NCI-H345 treated with DMSO at 0.1 percent for 48 hours (cell line): ENCODE results near the gene HBS1L.

Source experiments
- DNase-seq: peaks from one replicate; lab custom pipeline; 2025; ENCODE audit not compliant: unreplicated experiment; lab: John Stamatoyannopoulos, UW

HBS1L gene

DNA sequence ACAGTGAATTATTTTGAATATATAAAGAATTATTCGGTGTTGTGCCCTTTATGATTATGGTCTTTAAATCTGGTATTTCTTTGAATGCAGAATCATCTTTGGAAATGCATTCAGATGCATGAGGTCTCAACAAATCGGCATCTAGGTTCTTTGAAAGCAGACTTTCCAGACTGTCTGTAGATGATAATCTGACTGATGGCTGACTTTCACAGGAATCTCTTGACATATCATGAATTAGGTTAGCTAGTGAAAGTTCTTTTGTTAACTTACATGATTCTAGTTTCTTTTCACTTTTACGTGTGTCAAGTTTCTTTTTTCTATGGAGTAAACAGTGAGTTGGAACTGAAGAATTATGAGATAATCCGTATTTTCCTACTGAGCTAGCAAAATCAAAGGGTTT is 17.1 kb downstream of the HBS1L start:
- no peak for DNase-seq

DNA sequence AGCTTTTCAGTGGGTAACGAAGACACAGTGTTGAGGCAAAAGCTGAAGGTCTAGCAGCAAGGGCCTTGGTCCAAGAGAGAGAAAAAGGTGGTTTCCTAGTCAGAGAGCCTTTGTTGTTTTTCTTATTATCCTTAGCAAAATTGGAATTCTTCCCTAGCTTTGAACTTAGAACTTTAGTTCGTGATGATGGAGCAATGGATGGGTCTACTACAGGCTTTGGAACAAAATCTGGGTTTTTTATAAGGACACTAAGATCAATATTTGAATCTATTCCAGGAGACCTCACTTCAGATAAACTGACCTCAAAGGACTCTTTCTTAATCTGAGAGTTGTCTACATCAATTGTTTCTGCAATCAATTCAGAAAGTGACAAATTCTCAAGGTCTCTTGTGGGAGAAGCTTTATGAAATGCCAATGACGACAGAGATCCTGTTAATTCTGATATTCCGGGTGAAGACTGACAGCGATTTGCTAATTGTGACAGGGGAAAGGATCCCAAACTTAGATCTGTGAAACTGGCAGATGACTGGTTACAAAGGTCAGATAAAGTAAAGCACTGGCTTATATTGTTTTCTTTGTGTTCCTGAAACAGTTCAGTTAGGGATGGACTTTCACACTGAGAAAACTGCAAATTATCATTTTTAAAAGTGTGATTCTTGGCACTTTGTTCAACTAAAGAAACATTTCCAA is 17.7 kb downstream of the HBS1L start:
- no peak for DNase-seq

DNA sequence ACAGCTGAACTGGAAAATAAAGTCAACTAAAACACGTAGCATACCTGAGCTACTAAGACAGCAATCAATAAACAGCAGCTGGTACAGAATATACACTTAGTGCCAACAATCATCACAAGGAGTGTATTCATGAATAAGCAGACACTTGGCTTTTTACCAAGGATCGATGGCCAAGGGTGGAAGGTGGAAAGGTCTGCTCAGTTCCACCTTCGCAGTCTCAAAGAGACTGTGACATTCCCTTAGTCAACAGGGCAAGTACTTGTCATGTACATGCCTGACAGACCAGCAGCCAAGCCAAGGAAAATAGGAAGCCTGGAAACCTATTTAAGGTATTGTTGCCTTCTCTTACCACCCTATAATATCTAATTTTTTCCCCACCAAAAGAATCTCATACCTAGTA is 21.4 kb downstream of the HBS1L start:
- DNase-seq: no peak

DNA sequence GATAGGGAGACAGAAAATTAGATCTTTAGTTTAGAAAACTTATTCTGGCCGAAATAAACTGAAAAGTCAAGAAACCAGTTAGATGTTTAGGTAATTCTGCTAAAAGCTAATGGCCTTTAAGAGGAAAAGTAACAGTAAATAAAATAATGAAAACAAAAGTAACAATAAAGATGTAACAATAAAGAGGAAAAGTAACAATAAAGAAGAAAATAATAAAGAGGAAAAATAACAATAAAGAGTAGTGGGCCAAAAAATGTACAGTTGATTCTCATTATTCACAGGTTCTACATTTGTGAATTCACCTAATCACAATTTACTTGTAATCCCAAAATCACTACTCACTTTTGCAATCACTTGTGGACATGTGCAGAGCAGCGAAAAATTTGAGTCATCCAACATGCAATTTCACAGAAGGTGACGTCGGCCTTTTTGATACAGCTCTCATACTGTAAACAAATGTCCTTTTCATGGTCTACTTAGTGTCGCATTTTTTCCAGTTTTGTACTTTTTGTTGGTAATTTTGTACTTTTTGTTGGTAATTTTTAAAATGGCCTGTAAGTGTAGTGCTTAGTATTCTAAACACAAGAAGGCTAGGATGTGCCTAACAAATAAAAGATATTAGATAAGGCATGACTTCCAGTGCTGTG is 24.0 kb downstream of the HBS1L start:
- DNase-seq: no peak

DNA sequence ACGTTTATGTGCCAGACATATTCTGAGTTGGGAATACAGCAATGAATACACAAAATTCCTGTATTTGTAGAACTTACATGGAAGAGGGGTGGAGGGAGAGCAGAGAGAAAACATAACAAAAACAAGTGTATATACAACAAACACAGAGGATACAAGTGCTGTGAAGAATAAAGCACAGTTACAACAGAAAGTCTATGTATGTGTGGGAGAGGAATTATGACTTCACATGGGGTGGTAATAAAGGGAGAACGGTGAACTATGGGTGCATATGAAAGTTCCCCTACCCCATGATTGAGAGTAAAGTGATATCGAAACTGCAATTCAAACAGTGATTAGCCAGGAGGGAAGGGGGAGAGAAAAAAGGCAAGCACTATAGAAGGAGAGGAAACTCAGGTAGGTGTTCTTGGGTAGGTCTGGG is 24.6 kb downstream of the HBS1L start:
- no peak for DNase-seq

DNA sequence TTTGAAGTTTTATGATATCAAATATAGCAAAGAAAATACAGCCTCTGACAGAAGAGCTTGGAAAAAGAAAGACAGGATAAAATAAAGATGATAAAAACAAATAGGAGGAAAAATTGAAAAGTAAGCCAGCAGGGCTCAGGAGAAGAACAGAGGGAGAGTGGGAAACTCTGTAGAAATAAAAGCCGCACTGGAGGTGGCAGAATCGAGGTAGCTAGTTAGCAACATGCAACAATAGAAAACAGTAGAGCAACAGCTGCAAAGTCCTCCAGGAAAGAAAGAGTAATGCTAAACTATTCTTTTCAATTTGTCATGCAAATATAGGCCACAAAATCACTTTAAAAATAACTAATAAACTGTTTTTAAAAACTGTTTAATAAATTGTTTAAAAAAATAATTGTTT is 28.8 kb downstream of the HBS1L start:
- no peak for DNase-seq

DNA sequence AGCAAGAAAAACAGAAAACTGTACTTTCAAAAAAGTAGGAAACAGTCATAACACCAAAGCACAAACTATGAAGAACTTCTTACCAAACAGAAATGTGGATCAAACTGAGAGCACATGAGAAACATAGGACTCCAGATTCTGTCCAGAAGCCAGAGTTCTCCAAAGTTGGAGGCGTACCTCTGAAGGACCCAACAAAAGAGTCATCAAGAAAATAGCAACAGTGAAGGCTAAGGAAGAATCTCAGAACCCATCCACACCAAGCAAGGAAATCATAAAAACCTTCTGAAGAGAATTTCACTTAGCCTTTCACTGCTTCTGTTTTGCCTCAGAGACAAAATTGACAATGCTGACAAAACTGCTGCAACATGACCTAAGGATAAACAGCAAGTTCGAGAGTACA is 29.4 kb downstream of the HBS1L start:
- DNase-seq: no peak

DNA sequence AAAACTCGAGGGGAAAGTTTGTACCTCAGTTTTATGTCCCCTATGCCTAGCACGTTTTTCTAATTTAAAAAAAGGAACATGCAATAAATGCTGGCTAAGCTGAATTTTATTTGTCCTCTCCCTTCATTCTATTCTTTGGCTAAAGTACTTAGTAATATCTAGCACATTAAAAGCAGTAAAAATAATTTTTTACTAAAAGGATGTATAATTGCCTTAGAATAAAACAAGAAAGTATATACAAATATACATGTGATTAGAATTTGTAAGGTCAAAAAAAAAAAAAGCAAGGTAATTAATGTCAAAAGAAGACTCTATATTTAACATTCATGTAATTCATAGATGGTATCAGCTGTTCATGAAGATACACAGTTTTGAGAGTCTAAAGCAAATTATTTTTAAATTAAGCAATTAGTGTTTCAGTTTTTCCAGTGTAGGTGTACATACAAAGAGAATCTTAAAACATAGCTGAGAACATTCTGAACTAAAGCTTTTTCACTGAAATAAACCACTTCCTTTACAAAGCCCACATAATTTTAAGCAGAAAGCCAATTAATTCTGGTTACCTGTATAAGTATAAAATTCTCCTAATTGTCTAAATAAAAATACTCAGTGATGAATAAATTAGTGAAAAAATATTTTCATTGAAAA is 32.4 kb downstream of the HBS1L start:
- DNase-seq: no peak

DNA sequence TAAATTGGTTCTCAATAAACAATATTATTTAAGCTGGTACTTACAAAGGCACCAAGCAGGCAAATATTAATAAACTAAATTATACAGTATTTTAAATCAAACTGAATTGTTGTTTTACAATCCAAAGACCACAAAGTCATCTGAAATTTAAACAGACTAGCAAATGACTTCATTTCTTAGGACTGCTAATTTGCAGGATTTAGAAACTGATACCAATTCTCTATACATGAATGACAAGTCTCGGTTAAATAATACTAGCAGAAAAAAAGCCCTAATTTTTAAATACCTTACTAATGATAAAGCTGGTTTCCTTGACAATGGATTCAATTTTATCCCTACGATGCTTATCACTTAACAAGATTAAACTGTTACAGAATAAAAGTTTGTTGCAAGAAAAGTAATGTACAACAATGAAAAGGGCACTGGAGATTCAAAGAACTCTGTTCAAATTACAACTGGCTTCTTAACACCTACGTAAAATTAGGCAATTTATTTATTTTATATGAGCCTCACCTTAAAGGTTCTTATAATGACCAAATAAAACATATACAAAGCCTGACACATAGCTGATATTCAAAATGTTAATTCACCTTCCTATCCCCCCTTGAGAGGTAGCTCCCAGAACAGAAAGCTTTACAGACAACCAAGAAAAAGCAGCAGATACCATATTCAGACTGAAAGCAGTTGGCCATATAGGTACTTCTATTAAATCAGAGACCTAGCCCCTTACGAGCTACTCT is 33.1 kb downstream of the HBS1L start:
- no peak for DNase-seq

DNA sequence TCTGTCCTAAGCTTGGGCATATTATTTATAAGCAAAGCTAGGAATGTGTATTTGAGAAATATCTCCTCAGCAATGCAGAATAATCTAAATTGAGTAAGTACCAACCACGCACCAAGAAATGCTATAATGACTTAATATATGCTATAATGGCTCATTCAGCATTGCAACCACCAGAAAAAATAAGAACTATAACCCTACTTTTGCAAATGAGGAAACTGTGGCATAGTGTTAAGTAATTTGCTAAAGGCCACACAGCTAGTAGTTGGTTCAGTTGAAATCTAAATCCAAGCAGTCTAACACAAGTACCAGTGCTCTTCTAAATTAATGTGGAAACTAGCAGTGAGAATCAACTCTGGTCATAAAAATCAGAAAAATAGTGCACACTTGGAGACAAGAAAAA is 35.7 kb downstream of the HBS1L start:
- no peak for DNase-seq

DNA sequence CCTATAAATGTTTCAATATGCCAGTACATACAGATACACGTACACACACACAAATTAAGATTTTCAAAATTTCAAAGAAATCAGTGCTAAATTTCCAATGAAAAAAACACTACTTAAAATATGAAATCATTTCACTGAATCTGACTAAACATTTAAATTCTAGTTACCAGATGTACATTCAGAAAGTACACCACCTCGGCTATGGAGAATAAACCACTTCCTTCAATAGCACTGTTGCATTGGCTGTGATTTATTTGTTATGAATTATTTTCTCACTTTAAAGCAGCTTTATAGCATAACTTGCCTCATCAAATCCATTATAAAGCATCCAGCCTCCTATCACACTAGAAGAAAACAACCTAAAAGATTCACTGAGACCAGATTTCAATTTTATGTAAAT is 36.6 kb downstream of the HBS1L start:
- DNase-seq: no peak

DNA sequence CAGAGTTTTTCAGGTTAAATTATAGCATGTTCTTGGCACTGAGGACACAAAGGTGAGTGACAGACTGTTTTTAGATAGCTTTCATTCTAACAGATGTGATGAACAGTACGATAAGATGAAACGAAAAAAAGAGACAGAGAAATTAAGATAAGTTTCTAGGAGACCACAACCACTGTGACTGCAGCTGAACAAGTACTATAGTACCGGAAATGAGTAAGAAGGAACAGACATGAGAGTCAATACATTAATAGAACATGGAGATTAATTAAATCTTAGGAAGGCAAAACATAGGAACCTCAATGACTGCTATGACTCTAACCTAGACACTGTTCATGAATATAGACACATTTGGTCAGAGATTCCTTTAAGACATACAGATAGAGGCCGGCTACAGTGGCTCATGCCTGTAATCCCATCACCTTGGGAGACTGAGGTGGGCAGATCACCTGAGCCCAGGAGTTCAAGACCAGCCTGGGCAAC is 40.2 kb downstream of the HBS1L start:
- no peak for DNase-seq

DNA sequence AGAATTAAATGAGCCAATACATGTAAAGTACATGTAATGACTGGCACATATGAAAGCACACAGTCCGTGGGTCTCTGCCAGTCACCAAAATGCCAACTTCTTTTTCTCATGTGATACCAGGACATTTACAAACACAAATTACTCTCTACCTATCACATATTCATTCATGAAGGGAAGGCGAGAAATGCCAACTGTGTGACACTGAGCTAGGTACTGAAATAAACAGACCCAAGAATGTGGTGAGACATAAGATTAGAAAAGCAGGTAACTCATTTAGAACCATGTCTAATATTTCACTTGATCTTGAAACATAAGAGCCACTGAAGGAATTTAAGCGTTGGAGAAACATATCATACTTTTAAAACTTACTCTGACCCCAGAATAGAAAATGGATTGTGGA is 41.4 kb downstream of the HBS1L start:
- no peak for DNase-seq

DNA sequence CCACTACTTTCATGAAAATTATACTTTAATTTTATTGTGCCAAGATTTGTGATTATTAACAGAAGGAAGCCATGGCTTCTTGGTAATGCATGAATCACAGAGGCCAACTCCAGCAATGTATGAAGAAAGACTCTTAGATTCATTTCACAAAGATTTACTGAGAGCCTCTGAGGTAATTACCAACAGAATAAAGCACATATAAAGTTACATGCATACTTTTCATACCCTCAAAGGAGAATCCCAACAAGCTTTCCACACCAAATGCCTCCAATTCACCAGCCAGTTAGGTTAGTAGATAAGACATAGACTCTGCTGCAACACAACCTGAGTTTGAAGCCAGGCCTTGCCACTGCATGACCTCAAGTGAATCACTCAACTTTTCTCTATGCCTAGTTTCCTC is 41.9 kb downstream of the HBS1L start:
- no peak for DNase-seq

DNA sequence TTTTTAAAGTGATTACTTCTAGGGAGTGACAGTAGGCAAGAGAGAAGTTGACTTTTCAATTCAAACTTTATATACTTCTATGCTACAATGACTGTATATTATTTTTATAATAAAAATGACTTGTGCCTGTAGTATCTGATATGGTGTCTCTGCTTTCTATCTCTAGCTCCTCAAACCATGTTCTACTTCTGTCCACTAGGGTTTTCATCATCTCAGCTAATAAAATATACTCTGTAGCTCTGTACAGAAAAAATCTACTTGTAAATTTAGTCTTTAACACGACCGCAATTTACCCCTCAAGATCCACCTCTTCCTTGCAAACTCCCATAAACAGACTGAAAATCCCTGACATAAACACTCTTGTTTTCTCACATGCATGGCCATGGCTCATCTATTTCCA is 42.3 kb downstream of the HBS1L start:
- DNase-seq: no peak

DNA sequence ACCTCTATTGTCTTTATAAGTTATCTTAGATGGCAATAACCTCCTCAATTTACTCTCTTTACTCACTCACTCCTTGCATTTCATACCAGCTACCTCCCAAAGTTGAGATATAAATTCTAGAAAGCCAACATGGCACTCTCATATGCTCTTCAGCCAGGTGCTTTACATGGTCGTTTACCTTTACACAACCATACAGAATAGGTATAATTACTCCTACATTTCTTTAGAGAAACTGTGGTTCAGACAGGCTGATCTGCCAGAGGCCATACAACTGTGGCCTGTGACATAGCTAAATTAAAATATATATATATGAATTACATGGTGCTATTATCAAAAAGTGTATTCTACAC is 45.7 kb downstream of the HBS1L start:
- DNase-seq: no peak

DNA sequence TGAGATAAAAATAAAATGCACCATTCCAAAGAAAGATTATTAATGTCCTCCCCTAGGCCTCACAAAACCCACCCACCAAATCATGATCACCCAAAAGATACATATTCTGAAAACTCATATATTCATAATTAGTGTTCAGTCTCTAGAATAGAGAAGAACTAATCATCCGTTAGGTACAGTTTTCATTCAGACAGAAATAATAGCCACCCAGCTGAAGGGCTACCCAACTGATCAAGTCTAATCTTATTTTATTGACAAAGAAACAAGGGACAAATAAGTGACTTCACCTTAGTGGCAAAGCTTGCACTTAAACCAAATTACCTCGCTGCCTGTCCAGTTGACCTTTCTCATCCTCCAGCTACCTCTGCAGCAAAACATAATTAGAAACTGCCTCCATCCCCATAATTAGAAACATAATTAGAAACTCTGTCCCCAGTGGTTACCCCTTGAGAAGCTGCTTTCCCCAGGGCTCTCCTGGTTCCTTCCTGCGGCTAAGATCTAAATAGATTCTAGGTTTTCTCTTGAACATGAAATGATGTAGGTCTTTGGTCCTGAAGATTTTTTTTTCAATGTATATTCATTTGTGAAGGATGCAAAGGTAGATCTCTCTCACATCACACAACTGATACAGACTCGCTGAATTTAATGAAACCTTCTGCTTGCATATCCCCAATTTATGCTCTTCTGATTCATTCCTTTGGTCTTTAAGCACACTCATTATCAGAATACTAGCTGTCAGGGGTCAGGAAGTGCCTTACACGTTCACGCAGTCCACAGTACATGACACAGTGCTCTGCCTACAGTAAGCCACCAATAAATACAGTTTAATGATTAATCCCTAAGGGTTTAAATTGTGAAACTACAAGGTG is 46.3 kb downstream of the HBS1L start:
- DNase-seq: no peak

DNA sequence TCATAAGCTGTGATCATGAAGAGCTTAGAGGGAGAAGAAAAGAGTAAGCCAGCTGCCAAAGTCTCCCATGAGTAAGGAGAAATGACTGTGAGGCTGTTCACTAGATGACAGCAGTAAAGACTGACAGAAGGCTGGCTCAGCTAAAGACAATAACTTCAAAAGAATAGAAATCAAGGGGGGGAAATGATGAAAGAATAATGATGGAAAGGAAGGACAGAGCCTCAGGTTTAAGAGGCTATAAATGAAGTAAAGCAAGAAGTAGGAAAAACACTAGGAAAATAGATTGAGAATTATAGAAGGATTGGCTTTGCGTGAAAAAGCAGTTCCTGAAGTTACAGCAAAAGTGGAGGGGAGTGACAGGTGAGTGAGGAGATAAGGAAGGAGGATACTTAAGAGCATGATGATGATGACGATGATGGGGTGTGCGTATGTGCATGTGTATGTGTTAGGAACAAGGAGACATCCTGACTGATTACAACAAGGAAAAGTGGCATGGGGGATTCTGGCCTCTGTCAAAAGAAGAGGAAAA is 48.2 kb downstream of the HBS1L start:
- DNase-seq: no peak

DNA sequence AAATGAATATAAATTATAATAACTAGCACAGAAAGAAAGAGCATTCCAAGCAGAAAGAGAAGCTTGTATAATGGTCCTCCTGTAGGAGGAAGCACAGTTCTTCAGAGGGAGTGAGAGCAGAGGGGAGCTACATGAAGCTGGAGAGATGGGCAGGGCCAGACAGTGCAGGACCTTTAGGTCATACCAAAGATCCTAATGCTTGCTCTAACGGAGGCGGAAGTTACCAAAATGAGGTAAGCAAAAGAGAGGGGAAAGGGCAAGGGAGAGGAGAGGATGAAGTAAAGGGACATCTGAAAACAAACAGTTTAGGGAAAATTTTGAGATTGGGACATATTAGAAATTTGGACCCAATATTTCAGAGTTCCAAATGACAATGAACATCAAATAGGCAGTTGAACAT is 50.2 kb downstream of the HBS1L start:
- DNase-seq: no peak

DNA sequence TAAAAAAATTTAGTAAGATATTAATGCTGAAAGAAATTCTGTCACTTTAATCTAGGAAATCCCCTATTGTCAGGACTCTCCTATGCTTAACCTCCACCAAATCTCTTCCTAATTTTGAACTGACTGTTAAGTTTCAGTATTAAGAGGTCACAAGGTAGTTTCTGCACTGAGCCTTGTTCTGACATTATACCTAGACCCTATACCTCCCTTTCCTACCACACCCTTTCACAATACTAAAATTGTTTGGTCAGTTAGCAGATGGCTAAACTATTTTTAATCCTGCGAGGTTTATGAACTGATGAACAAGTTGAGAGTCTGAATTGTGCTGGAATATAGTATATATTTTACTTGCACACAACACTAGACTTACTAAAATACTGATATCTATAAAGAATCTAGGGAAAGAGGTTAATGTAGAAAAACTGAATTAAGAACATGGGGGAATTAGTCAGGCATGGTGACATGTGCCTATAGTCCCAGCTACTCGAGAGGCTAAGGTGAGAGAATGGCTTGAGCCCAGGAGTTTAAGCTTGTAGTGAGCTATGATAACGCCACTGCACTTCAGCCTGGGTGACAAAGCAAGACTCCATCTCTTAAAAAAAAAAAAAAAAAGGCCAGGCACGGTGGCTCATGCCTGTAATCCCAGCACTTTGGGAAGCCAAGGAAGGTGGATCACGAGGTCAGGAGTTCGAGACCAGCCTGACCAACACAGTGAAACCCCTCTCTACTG is 51.5 kb downstream of the HBS1L start:
- no peak for DNase-seq
